DMS79 treated with DMSO at 0.1 percent for 48 hours (cell line): Measurements from ENCODE around the gene ATP6V1E1.

Source experiments
- DNase-seq: peaks from one replicate; lab custom pipeline; 2025; lab: John Stamatoyannopoulos, UW

The ATP6V1E1 gene

DNA sequence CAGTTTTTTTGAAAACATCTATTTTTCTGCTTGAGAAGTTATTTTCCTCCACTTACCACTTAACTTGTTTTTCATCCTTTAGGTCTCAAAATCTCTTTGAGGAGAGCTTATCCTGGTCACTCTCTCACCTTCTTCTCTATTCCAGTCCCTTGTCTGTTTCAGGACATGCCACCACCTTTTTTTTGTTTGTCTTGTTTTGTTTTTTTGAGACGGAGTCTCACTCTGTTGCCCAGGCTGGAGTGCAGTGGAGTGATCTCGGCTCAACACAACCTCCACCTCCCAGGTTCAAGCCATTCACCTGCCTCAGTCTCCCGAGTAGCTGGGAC lies 5.4 kb upstream of the ATP6V1E1 start:
- no peak for DNase-seq

DNA sequence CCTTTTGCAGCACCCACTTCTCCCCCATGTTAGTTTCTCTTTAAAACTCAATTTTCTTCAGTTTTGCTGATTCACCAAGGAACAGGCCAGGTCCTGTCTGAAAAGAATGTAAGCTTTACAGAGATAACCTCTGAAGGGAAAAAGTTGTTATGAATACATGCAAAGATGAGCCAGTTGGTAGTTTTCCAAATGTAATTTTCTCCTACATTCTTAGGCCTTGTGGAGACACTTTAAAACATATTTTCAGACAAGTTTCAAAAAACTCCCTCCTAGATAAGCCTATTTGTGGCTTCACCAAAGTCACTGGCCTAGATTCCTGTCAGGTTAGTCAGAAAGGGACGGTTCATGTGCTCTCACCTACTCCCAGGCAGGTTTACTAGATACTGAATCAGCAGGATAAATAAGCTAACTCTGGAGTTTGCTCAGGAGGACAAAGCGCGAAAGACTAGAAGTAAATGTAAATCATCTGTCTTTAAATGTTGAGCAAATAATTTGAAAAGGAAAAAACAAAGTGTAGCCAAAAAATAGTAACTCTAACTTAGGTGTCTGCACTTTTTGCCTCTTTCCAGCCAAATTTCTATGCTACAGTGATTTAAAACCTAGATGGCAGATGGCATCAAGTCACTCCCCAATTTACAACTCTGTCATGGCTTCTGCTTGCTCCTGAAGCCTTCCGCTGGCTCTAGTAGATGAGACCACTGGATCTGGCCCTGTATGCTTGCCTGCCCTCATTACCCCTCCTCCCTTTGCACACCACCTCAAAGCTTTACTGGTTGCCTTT lies 4.9 kb upstream of the ATP6V1E1 start:
- DNase-seq = no peak

DNA sequence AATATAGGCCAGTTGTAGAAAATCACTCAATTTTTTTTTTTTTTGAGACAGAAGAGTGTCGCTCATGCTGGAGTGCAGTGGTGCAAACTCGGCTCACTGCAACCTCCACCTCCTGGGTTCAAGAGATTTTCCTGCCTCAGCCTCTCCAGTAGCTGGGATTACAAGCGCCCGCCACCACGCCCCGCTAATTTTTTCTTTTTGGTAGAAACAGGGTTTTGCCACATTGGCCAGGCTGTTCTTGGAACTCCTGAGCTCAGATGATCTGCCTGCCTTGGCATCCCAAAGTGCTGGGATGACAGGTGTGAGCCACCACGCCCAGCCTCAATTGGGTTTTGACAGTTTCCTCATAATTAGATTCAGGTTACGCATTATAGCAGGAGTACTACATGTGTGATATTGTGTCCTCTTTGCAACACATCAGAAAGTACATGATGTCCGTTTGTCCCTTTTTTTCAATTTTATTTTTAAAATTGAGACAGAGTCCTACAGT lies 2.6 kb upstream of the ATP6V1E1 start:
- DNase-seq = no peak

DNA sequence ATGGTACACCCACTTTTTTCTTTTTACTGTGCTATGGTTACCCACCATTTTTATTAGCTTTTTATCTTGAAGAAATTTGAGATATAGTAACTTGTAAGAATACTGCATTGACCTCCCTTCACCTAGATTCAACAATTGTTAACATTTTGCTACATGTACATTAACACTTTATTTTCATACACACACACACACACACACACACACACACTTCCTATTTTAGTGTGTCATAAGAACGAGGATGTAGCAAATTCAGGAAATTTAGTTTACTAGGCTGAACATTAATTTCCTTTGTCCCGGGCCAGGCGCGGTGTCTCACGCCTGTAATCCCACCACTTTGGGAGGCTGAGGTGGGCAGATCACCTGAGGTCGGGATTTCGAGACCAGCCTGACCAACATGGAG lies 1.1 kb upstream of the ATP6V1E1 start:
- no peak for DNase-seq

DNA sequence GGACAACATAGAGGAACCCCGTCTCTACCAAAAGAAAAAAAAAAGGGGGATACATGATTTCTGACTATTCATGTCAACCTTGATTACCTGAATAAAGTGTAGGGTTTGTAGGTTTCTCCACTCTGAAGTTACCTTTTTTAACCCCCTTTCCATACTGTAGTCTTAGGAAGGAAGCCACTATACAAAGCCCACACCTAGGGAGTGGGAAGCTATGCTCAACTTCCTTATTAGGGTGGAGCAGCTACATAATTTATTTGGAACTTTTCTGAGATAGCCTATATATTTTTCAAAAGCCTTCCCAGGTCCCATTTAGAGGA lies 582 bp upstream of the ATP6V1E1 start:
- DNase-seq = no peak

DNA sequence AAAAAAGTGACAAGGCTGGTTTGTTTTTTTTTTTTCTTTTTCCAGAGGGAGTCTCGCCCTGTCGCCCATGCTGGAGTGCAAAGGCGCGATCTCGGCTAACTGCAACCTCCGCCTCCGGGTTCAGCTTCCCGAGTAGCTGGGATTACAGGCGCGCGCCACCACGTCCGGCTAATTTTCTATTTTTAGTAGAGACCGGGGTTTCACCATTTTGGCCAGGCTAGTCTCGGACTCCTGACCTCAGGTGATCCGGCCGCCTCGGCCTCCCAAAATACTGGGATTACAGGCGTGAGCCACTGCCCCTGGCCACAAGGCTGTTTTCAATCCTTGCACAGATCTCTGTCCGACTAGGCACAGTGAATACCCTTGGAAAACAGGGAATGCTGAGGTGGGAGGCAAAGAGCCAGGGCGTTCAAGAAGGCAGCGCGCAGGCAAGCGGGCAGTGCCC lies 566 bp downstream of the ATP6V1E1 start:
- no peak for DNase-seq

DNA sequence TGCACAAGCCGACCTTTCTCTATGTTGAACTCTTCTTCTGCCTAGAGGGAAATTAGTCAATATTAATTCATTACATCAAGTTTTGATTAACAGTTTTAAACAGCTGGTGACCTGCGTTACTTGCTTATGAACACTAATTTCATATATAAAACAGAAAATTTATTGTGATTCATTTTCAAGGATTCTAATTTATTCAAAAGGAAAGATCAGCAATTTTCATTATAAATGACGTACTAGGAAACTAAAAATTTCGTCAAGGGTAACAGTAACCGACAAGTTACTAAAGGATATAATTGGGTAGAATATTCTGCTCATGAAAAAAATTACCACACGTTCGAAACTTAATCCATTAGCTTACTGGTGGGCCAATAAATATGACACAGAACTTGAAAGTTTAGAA lies 15.3 kb downstream of the ATP6V1E1 start:
- no peak for DNase-seq

DNA sequence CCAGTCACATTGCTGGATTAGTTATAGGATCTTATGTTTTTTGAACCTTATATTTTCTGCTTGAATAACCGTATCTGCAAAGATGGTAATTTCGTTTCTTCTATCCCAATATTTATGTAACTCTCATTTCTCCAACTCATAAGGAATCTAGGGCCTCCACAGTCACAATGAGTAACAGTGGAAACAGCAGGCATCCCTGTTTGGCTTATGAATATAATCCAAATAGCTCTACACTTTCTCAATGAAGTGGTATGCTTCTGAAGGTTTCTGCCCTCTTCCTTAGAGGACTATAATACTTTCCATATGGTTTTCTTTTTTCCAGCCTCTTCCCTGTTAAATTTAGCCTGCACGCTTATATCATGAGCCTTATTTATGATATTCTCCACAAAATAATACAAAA lies 16.5 kb downstream of the ATP6V1E1 start:
- DNase-seq = no peak

DNA sequence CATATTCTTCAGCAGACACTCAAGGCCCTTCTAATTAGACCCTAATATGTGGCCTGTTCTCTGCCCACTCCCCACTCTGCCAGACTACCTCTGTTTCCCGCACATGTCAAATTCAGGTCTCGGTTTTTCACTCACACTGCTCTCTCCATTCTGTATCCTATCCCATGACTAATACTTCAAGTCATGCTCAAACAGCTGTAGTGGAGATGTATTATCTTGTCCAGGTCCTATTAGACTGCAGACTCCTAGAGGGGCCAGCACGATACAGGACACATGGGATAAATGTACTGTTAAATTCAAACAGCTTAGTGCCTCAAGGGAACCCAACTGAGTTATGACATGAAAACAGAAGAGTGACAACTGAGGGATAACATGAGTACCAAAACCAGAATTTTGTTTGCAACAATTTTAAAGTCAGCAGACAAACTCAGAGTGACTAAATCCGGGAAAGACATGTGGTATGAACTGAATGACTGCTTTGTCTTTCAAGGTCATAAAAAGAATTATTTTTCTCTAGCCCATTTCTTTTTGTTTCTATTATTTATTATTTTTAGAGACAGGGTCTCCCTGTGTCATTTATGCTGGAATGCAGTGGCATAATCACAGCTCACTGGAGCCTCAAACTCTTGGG lies 20.5 kb downstream of the ATP6V1E1 start:
- no peak for DNase-seq

DNA sequence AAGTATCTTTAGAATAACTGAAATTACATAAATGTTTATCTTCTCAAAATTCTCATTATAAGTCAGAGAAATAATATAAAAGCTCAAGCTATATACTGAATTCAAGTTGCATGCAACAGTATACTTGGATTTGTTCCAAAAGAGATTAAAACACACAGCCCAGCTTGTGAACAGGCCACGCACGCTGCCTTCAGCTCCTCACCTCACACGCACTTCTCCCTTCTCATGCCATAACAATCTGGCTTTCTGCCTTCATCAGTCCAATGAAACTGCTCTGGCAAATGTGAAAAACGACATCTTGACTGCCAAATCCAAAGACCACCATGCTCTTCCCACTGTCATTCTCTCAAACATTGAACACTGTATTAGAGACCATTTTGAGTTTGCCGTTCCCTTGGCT lies 22.1 kb downstream of the ATP6V1E1 start:
- DNase-seq = no peak

DNA sequence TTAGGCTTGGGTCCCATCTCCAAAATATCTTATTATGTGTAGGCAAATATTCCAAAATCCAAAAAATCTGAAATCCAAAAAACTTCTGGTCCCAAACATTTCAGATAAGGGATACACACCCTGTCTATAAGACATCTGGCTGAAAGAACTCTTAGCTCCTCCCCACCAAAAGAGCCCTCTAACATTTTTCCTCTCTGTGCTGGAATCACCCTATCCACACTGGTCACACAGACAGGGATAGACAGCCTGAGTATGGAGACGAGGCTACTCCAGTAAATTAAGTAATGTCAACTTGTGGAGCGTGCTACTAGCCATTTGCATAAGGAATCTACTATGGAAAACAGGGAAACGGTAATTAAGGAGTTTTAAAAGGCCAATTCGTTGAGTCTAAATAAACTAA lies 24.9 kb downstream of the ATP6V1E1 start:
- no peak for DNase-seq

DNA sequence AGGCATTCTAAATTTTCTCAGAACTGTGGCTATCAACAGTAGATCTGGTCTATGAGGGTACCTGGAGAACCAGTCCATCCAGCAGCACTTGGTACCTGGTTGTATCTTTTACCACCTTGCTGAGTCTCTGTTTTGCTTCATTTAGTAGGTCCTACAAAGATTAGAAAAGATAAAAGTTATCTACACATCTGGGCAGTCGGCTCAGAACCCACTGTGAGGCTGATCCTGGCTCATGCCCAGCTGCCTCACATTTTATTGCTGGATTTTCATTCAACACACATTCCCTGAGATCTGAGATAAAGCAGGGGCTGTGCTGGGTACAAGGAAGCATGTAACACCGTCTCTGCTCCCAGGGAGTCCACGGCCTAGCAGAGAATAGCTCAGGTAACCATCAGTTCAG lies 27.5 kb downstream of the ATP6V1E1 start:
- DNase-seq = no peak

DNA sequence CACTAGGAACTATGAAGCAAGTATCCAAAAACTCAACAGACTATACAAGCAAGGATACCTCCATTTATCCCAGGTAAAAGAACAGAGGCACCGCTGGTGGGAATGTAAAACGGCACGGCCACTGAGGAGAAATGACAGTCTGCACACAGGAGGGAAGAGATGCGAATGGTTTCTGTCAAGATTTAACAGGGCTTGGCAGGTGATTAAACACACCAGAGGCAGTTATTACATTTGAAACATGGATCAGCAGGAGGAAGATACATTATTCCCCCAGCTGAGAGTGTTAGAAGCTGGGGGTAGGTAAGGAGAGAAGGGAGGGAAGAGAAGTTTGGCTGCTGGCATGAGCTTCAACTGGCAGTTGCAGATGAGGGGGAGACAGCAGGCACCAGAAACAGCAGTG lies 30.2 kb downstream of the ATP6V1E1 start:
- DNase-seq = no peak

DNA sequence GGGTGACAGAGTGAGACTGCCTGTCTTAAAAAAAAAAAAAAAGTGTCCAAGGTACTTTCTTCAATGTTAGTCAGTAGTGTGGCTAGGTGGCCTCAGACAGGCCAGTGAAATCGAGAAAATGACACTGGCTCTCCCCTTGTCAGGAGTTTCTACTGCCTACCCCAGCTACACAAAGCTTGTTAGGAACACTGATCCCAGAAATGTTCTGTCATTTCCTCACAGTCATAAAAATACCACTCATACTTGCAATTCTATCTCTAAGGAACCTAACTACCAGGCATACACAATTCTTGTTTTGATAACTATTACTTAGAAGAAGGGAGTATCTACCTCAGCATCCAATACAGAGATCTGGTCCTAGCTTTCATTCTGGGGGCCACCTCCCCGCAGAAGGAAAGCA lies 31.3 kb downstream of the ATP6V1E1 start:
- no peak for DNase-seq

DNA sequence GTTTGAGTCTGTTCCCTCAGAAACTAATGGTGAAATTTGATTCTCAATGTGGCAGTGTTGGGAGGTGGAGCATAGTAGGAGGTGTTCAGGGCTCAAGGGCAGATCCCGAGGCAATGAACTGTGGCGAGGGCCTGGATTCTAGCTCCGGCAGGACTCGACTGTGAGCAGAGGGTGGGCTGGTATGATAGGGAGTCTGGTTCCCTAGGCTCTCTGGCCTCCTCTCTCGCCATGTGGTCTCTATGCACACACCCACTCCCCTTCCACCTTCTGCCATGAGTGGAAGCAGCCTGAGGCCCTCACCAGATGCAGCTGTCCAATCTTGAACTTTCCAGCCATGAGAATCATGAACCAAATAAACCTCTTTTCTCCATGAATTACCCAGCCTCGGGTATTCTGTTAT lies 32.3 kb downstream of the ATP6V1E1 start:
- no peak for DNase-seq

DNA sequence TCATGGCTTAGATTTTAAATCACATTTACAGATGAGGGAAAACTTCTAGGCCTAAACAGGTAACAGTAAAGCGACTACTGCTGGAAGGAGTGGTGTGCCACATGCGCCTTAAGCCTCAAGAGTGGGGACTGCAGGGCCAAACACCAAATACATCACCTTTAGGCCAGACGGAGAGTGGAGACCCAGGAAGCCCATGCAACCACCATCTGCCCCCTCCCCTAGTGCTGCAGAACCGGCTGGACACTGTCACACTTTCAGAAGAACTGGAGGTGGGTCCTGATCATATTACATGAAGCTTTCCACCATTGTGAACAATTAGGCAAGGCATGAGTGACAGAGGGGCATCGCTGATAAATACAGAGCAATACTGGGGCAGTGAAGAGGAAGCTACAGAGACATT lies 36.3 kb downstream of the ATP6V1E1 start:
- no peak for DNase-seq

DNA sequence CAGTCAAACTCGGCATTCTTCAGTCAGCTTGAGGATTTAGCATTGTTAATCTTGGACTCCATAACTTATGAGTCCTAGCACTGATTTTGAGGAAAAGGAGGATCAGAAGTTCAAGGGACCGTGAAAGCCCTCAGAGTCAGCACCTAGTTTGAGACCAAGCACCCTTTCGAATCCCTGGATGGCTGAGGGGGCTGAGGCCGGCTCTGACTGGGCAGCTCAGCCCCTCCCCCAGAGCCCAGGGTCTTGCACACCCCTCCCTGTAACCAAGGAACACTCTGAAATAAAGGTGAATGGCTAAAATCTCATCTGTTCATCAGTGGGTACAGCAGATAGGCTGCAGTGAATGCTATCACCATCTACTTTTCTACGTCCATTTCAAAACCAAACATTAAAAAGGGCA lies 38.0 kb downstream of the ATP6V1E1 start:
- no peak for DNase-seq

DNA sequence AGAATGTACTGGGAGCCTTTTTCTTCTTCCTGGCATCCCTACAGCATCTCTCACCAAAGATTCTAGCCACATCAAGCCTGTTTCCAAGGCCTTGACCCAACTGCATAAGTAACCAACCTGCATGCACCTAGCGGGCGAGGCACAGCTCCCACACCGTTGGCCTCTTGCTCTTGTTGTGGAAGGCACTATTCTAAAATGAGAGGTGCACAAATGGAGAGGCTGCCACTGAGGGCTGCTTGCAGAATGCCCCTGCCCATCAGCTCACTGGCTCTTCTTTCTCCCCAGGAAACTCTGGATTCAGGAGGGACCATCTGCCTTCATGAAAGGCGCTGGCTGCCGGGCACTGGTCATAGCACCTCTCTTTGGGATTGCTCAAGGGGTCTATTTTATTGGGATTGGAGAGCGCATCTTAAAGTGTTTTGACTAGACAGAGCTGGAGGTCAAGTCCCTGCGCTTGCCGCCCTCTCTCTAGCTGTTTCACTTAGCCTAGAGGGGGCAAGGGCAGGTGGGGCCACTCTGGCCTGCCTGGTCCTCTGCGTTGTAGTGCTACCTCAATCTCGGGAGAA lies 38.7 kb downstream of the ATP6V1E1 start:
- no peak for DNase-seq

DNA sequence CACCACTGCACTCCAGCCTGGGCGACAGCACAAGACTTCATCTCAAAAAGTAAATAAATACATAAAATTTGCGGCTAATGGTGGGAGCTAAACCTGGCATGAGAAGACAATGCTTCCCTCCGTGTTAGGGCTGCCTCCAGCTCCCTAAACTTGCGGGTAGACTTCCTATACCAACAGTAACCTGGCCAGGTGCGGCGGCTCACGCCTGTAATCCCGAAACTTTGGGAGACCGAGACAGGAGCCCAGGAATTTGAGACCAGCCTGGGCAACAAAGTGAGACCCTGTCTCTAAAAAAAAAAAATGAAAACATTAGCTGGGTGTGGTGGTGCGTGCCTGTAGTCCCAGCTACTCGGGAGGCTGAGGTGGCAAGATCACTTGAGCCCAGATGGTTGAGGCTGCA lies 39.9 kb downstream of the ATP6V1E1 start:
- DNase-seq = no peak

DNA sequence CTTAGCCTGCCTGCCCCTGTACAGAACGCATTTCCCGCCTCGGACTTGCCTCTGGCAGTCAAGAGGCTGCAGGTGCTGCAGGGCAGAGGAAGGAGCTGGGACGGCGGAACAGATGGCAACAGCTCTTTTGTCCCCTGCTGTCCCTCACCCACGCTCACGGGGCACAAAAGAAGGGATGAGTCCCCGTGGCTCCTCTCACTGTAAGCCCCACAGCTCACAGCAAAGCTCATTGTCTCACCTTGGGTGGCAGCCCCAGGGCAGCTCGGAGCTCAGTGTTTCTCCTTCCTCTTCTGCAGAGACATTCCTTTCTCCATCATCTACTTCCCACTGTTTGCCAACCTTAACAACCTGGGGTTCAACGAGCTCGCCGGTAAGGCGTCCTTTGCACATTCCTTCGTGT lies 40.9 kb downstream of the ATP6V1E1 start:
- no peak for DNase-seq

DNA sequence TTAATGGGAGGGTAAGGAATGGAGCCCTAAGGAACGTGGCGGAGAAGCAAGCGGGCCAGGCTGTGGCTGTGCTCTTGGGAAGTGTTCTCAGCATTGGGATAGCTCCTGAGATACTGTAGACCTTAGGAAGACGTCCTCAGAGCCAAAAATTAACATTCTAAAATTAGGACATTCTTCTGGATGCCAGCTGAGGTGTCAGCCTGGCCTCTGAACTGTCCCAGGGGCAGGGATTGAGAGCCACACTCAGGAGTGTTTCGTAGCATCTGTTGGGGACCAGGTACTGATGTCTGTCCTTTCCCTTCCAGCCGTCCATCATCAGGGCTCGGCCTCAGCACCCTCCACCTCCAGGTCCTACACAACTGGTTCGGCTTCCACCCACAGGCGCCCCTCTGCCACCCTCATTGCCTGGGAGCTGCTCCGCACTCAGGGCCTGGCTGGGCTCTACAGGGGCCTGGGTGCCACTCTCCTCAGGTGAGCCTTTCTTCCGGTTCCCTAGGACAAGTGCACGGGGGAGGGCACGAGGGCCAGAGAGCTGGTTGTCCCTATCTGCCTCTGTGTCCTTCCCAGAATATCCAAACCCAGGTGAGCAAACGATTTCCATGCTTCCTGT lies 41.6 kb downstream of the ATP6V1E1 start:
- DNase-seq = no peak

DNA sequence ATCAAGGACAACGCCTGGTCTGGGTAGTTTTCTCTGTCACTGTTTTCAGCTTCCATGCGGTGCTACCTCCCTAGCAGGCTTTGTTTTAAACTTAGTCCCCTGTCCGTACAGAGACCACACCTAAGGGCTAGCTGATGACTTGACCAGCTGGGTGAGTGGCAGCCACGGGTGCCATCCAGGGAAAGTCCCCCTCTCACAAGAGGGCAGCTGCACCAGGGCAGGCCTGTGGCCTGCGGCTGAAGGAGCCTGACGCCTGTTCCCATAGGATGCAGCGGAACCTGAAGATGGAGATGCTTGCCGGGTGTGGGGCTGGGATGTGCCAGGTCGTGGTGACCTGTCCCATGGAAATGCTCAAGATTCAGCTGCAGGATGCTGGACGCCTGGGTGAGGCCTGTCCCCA lies 45.4 kb downstream of the ATP6V1E1 start:
- DNase-seq = no peak

DNA sequence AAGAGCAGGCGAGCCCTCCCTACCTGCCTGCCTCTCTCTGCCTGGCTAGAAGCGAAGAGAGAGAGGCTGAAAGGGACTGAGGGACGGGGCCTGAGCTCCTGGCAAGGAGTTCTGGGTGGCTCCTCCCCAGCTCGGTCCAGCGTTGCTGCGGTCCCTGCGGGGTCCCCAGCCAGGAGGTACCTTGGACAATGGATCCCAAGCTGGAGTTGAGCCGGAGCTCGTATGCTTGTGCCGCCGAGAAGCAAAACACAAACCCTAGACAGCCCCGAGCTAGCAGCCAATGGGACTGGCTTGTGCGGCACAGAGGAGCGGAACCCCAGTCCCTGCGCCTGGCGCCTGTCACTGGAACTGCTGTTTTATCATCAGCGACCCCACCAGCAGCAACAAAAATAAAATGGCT lies 46.9 kb downstream of the ATP6V1E1 start:
- DNase-seq = no peak
